ENCODE data around the gene CHRDL2.

The CHRDL2 gene

GRCh38 chr11:74670171-74670570, 61.1 kb downstream of the CHRDL2 start:
- Histone ChIP-seq H3K27ac (ENCODE audit: low read depth, low read length, poor library complexity, severe bottlenecking) (no peak overlapping the region), H3K9me3 (ENCODE audit: low read length) (no peaks in the 10 kb centered on the region), H2AFZ (ENCODE audit: low read length) (no peak overlapping the region), H3K9me2 (ENCODE audit: low read depth, low read length) (no peaks in the 10 kb centered on the region), H3K4me1 (ENCODE audit: insufficient read depth, low read length, severe bottlenecking) (no peaks in the 10 kb centered on the region), H3F3A (ENCODE audit: insufficient read depth, low read length) (no peaks in the 10 kb centered on the region), H3K4me2 (ENCODE audit: low read length) (no peak overlapping the region), H3K27me3 (ENCODE audit: insufficient read depth, low read length) (no peaks in the 10 kb centered on the region), H3K79me2 (ENCODE audit: insufficient read depth, low read length) (no peaks in the 10 kb centered on the region), H3K4me3 (ENCODE audit: low read depth, low read length, poor library complexity, severe bottlenecking) (no peak overlapping the region), H4K20me1 (ENCODE audit: insufficient read depth, low read length) (no peaks in the 10 kb centered on the region), H3K36me3 (ENCODE audit: insufficient read depth, low read length) (no peaks in the 10 kb centered on the region), H3K9ac (ENCODE audit: low read length) (no peak overlapping the region)
- no peak for TF ChIP-seq CTCF (IDR thresholded peaks at IDR 0.05; ENCODE audit: low read length)
- TF ChIP-seq EZH2 (IDR thresholded peaks at IDR 0.05; ENCODE audit: borderline replicate concordance, low read length), result no peak

DNA sequence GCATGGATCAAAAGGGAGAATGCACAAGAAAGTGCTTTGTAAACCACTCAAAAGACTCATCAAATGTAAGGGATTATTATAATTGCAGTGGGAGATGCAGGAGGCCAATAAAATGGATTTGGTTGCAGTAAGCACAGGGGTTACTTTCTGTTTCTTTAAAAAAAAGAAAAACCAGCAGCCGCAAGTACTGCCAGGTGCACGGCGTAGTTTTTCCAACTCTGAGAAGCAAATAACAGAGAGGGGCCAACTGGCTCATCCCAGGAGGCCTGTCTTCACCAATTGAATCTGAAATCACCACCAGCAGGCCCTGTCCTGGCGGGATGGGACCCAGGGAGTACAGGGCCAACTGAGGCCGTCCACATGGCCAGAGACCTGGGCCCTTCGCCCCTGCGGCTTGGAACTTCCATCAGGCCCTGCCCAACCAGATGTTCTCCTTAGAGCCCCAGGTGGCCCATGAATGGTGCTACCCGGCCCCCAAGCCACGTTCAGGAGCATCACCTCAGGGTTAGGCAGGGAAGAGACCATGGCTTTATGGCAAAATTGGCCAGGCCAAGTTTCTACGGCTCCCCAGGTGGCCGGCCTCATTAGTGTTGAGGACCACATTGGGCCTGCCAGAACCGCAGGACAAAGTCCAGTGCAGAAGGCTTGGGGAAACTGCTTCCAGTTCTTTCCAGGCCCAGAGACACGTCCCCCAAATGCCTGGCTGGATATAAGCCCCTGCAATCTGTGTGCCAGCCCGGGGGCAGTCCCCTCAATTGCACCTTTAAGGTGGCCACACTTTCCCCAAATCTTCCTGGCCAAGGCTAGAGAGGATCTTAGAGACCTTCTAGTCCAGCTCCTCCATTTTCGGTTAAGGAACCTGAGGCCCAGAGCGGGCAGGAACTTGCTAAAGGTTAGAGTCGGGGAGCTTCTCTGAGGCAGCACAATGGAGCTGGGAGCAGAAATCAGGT, 61.7 kb downstream of the CHRDL2 start:
- H3K9me3 ChIP-seq (ENCODE audit: low read length), result no peaks in the 10 kb centered on the region
- no peak overlapping the region for H3K4me3 ChIP-seq (ENCODE audit: low read depth, low read length, poor library complexity, severe bottlenecking)
- no peaks in the 10 kb centered on the region for H3K36me3 ChIP-seq (ENCODE audit: insufficient read depth, low read length)
- no peaks in the 10 kb centered on the region for H3F3A ChIP-seq (ENCODE audit: insufficient read depth, low read length)
- no peak overlapping the region for H3K9ac ChIP-seq (ENCODE audit: low read length)
- no peaks in the 10 kb centered on the region for H3K9me2 ChIP-seq (ENCODE audit: low read depth, low read length)
- H4K20me1 ChIP-seq (ENCODE audit: insufficient read depth, low read length), result no peaks in the 10 kb centered on the region
- no peaks in the 10 kb centered on the region for H3K27me3 ChIP-seq (ENCODE audit: insufficient read depth, low read length)
- no peak overlapping the region for H3K27ac ChIP-seq (ENCODE audit: low read depth, low read length, poor library complexity, severe bottlenecking)
- no peak for TF ChIP-seq EZH2 (IDR thresholded peaks at IDR 0.05; ENCODE audit: borderline replicate concordance, low read length)
- no peak for TF ChIP-seq CTCF (IDR thresholded peaks at IDR 0.05; ENCODE audit: low read length)
- no peaks in the 10 kb centered on the region for H3K4me1 ChIP-seq (ENCODE audit: insufficient read depth, low read length, severe bottlenecking)
- no peak overlapping the region for H3K4me2 ChIP-seq (ENCODE audit: low read length)
- no peak overlapping the region for H2AFZ ChIP-seq (ENCODE audit: low read length)
- no peaks in the 10 kb centered on the region for H3K79me2 ChIP-seq (ENCODE audit: insufficient read depth, low read length)

DNA sequence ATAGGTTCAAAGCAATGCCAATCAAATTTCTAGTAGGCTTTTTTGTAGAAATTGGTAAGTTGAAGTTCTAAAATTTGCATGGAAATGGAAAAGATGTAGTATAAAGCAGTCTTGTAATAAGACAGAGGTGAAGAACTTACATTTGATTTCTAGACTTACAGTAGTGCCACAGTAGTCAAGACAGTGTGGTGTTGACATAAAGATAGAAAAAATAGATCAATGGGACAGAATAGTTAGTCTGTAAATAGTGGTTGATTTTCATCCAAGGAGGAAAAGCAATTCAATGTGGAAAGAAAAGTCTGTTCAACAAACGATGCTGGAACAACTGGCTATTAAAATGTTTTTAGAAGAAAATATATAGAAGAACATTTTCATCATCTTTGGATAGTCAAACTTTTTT, 67.9 kb downstream of the CHRDL2 start:
- TF ChIP-seq CTCF (IDR thresholded peaks at IDR 0.05; ENCODE audit: low read length) (no peak), EZH2 (IDR thresholded peaks at IDR 0.05; ENCODE audit: borderline replicate concordance, low read length) (no peak)
- no peaks in the 10 kb centered on the region for H3F3A ChIP-seq (ENCODE audit: insufficient read depth, low read length)
- H3K79me2 ChIP-seq (ENCODE audit: insufficient read depth, low read length), result no peaks in the 10 kb centered on the region
- H3K27ac ChIP-seq (ENCODE audit: low read depth, low read length, poor library complexity, severe bottlenecking), result no peak overlapping the region
- no peaks in the 10 kb centered on the region for H3K4me1 ChIP-seq (ENCODE audit: insufficient read depth, low read length, severe bottlenecking)
- H3K4me2 ChIP-seq (ENCODE audit: low read length), result no peak overlapping the region
- no peak overlapping the region for H3K9ac ChIP-seq (ENCODE audit: low read length)
- no peaks in the 10 kb centered on the region for H4K20me1 ChIP-seq (ENCODE audit: insufficient read depth, low read length)
- no peaks in the 10 kb centered on the region for H3K9me2 ChIP-seq (ENCODE audit: low read depth, low read length)
- H2AFZ ChIP-seq (ENCODE audit: low read length), result no peak overlapping the region
- no peaks in the 10 kb centered on the region for H3K9me3 ChIP-seq (ENCODE audit: low read length)
- no peaks in the 10 kb centered on the region for H3K36me3 ChIP-seq (ENCODE audit: insufficient read depth, low read length)
- H3K27me3 ChIP-seq (ENCODE audit: insufficient read depth, low read length), result no peaks in the 10 kb centered on the region
- H3K4me3 ChIP-seq (ENCODE audit: low read depth, low read length, poor library complexity, severe bottlenecking), result no peak overlapping the region

Measured in OCI-LY1 (cell line).